Stimulated activated CD8-positive, alpha-beta memory T cell treated with anti-CD3 and anti-CD28 coated beads, Interleukin-7, amount 100 ng/mL, for 4 hours (primary cell): Measurements from ENCODE around the gene COL18A1.
"Not testable (repeated sequence)": the region's sequence is repeated elsewhere in the genome, so short reads cannot be mapped to it uniquely, and the experiment has no call there.

Experiments used
- DNase-seq, 2 donors: peaks; one replicate each; pipeline ENCODE4 v3.0.0-alpha.2; 2020; ENCODE audit warnings: low read depth in 2 of 2

Gene COL18A1

GRCh38 chr21:45404730-45405270 is at the start of gene COL18A1:
Gene COL18A1, plus strand, starts transcription at chr21:45405165. Its CDS starts 66 bp downstream, at chr21:45405231.
- DNase-seq, result peak in 1 of 2 donors; percentile 23

DNA sequence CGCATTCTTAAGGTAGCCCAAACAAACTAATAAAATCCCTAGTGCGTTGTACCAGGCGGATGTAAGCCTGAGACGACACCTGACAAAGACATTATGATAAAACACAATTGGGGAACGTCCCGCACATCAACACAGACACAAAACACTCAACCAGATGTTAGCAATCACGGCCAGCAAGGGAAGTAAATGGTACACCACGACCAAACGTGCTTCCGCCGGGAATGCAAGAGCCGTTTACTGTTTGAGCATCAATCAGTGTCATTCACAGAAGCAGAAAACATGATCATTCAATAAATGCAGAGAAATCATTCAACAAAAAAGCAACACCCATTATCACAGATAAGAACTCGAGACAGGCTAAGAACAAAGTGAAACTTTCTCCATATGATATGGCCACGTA is 49.4 kb upstream of the COL18A1 start:
- no peak for DNase-seq

DNA sequence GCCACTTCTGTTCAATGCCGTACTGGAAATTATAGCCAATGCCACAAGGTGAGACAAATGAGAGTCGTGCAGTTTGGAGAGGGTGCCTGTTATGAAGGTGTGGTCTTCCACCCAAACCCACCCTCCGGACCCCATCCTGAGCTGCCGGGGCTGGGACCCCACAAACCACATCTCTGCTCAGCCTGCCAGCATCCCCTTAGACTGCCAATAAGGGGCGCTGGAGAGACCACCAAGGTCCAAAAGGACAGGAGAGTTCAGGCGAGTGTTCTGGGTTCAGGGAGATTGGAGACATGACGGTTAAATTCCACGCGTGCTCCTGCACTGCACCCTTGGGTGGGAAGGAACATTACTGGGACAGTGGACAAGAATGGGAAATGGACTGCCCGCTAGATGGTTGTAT is 48.7 kb upstream of the COL18A1 start:
- no peak for DNase-seq

- no peak for DNase-seq
Observed at GRCh38 chr21:45356653-45357435, 48.1 kb upstream of the COL18A1 start.

- DNase-seq, result no peak
Observed at GRCh38 chr21:45357436-45358260, 47.3 kb upstream of the COL18A1 start.

DNA sequence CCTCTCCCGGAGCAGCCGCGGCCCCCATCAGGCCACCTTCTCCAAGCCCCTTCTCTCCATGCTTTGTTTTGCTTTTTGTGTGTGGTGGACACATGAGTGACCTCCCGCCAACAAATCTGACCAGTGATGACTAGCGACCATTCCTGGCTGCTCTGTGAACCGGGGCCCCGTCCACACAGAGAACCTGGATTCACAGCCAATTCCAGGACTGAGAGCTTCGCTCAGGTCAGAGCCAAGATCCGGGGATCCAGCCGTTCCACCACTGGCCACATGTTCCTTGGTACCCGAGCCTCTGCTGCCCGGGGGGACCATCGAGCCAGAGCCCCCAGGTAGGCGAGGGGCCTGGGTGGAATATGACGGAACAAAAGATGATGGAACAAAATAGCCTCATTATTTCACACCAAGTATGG is 46.7 kb upstream of the COL18A1 start:
- DNase-seq, result no peak

GRCh38 chr21:45358711-45359310 is 46.2 kb upstream of the COL18A1 start:
- no peak for DNase-seq

DNA sequence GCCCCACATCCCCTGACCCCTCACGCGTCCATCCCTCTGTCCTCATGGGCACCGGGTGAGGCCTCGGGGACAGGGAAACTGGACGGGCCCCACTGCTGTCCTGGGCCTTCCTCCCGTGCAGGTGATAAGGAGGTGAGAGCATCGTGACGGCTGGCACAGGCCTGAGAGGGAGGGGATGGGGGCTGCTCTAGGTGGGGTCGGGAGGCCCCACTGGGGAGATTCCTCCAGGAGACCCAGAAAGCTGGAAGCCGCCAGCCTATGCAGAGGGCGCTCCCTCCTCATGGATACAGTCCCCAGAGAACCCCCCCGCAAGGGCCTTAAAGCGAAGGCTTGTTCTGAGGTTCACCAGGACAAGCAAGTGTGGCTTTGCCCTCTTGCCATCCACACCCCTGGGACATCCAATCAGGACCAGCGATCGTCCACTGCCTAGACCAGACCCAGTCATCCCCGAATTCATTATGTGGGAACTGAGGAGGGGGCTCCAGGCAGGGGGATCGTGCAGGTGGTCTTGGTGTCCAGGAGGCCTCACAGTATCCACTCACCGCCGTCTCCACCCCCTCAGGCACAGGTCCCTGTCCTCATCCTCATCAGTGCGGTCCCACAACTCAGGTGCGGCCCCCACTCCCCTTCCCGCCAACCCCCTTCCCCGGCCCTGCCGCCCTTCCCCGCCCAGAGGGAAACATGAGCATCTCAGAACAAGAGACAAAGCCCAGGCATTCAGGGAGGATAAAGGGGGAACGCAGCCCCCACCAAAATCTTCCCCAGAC is 45.3 kb upstream of the COL18A1 start:
- DNase-seq, result no peak

- no peak for DNase-seq
Observed at GRCh38 chr21:45361033-45361997, 43.6 kb upstream of the COL18A1 start.

DNA sequence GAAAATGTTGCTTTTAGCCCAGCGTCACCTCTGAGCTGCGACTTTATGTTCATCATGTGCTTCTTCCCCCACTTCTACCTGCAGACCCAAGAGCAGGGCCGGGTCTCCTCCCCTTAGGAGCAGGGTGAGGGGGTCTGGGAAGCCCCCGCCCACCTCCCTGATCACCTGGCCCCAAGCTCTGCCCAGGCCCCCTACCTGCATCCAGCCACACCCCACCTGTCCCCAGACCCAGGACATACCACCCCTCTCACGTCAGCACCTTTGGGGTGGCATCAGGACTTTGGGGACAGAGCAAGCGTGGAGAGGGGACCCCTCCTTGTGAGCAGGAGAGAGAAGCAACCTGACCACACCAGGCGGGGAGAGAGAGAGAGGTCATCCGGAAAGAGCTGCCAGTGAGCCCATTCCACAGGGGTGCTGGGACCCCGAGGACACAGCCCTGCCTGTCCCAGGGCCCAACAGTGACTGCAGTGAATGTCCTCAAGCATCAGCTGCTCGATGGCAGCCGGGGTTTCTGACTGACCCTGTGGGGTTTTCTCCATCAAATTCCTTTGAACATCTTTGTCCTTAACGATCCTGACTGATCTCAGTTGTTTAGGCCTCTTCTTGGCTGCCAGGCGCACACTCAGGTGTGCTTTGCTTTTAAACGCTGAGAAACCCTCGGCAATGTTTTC is 42.8 kb upstream of the COL18A1 start:
- DNase-seq, result no peak

DNA sequence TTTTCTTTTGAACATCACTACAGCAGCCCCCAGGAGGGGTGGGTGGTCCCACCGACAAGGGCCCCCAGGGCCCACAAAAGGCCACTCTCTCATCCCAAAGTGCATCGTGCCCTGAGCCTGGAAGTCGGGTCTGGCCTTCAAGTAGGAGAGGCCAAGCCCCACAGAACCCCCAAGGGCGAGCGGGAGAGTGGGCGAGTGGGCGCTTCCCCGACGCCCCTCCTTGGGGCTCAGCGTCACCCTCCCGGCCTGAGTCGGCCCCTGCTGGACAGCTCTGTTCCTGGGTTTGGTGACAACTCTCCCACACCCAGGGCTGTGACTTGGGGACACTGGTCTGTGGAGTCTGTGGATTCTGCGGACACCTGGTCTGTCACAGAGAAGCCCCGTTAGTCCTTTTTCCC is 42.2 kb upstream of the COL18A1 start:
- no peak for DNase-seq

DNA sequence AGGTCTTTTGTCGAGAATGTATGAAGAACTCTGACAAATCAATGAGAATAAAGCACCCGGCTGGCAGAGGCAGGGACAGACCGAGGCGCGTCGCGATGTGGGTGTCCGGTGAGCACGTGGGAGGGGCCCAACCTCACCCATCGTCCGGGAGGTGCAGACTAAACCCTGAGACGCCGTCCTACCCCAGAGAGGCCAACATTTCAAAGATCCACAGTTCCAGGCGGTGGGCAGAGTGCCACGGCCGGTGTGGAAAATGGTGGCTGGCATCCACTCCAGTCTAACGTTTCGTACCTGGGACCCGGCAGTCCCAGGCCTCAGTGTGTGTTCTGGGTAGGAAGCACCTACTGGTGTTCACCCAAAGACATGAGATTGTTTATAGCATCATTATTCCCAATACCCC is 41.7 kb upstream of the COL18A1 start:
- not testable (repeated sequence) for DNase-seq

DNA sequence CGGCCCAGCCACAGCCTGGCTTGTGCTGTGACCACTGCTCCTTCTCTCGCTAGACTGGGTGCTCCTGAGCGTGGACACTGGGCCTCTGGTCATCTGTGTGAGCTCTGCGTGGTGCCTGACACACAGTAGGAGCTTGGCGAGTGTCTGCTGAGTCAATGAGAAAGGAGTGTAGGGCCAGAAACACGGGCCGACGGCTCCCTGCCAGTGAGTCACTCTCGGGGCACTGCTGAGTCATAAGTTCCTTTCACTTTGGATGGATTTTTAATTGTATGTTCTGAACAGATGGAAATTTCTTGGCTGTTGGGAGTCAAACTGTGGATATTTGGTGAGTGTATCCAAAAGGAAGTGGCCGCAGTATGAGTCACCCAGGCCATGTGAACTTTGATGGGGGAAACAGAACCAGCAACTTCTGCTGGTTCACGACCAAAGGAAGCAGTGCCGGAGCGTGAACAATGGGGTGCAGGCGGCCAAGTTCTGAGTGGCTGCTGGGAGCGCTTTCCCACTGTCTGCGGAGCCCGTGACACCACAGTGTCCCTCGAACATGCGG is 41.0 kb upstream of the COL18A1 start:
- DNase-seq, result peak in 1 of 2 donors; percentile 7

DNA sequence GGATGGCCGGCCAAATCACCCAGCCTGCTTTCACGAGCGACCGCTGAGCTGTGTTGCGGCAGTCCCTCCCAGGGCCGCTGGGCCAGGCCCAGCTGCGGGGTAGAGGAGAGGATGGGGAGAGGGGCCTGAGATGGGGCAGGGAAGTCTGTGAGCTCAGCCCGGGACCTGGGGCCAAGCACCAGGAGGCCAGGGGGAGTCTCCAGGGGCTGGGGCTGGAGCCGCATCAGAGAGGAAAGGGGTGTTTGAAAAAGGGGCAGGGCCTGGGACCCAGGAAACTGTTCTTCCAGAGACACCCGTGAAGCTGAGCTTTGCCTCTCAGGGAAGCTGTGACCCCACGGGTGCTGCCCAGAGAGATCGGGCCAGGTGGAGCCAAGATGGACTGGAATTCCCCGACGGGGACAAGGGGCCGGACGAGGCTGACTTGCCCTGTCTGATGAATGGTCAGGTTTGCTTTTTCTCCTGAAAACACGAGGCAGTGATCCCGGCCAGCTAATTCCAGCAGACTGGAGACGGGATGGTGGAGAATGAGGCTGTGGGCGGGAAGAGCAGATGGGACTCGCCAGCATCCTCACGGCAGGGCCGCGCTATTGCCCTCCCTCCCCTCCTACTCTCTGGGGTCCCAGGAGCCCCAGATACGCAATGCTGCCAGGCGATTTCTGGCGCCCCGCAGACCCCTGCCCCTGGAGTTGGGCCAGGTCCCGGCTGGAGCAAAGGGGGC is 40.3 kb upstream of the COL18A1 start:
- DNase-seq, result no peak

DNA sequence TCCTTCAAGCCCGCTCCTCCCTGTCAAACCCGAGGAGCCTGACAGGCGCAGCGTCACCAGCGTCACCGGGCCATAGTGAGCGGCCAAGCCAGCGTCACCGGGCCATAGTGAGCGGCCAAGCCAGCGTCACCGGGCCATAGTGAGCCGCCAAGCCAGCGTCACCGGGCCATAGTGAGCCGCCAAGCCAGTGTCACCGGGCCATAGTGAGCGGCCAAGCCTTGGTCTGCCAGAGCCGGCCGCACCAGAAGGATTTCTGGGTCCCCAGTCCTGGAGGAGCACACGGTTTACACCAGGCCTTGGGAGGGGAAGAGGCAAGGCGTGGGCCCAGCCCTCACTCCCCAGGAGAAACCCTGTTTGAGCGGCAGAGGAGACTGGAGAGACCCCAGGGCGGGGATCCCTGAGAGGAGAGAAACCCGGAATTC is 39.8 kb upstream of the COL18A1 start:
- no peak for DNase-seq

GRCh38 chr21:45365608-45366241 is 39.2 kb upstream of the COL18A1 start:
- DNase-seq, result no peak

GRCh38 chr21:45366476-45366875 is 38.5 kb upstream of the COL18A1 start:
- DNase-seq, result no peak

DNA sequence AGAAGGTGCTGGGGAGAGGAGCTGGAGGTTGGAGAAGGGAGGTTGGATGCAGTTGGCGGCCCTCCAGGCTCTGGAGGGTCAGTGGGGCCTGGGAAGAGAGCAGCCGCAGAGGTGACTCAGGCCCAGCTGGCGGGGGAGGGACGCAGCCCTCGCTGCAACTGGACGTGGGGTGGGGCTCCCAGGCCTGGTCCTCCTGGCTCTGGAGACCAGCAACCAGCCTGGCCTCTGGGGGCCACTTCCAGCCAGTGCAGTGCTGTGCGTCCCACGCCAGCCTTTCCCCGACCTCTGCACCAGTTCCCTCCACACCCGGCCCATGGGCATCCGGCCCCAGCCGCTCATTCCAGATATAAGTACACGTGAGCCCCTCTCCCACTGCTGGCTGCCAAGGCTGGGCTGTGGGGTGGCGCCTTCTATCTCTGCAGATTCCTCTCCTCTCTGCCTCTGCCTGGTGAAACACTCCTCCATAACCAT is 38.0 kb upstream of the COL18A1 start:
- no peak for DNase-seq
